ENCODE data around the gene SDHA. TPM values are rescaled to one million over a fixed set of nuclear protein-coding genes. Genes with fewer than 3 reads are reported as not detected.
"Not testable (repeated sequence)": the region's sequence is repeated elsewhere in the genome, so short reads cannot be mapped to it uniquely, and the experiment has no call there.

The SDHA gene
- total RNA-seq, 1 donor from 2014 or later: 86.3 TPM

- Mint-ChIP-seq H3K9me3 (peaks cover 34% of the 10 kb centered on the region), H3K36me3 (peaks cover 84% of the 10 kb centered on the region)
- not testable (repeated sequence) for H3K4me3 Mint-ChIP-seq; H3K4me1 Mint-ChIP-seq; H3K27me3 Mint-ChIP-seq (ENCODE audit: low read depth); DNase-seq (ENCODE audit: low spot score in 2 of 2, unreplicated experiment in 2 of 2); H3K27ac Mint-ChIP-seq
Observed at GRCh38 chr5:245717-246116, 27.6 kb downstream of the SDHA start.

GRCh38 chr5:250396-250795 is 32.3 kb downstream of the SDHA start:
- H3K27me3 Mint-ChIP-seq (ENCODE audit: low read depth); H3K4me1 Mint-ChIP-seq; H3K4me3 Mint-ChIP-seq; H3K27ac Mint-ChIP-seq; DNase-seq (ENCODE audit: low spot score in 2 of 2, unreplicated experiment in 2 of 2): not testable (repeated sequence)
- H3K36me3 Mint-ChIP-seq: peaks cover 54% of the 10 kb centered on the region
- peaks cover 17% of the 10 kb centered on the region for H3K9me3 Mint-ChIP-seq

GRCh38 chr5:251016-251415 is 32.9 kb downstream of the SDHA start:
- not testable (repeated sequence) for H3K27me3 Mint-ChIP-seq (ENCODE audit: low read depth); H3K4me1 Mint-ChIP-seq; DNase-seq (ENCODE audit: low spot score in 2 of 2, unreplicated experiment in 2 of 2); H3K4me3 Mint-ChIP-seq; H3K27ac Mint-ChIP-seq
- Mint-ChIP-seq H3K9me3 (peaks cover 17% of the 10 kb centered on the region), H3K36me3 (peaks cover 47% of the 10 kb centered on the region)

GRCh38 chr5:251538-251937 is 33.4 kb downstream of the SDHA start:
- H3K4me3 Mint-ChIP-seq; H3K4me1 Mint-ChIP-seq; DNase-seq (ENCODE audit: low spot score in 2 of 2, unreplicated experiment in 2 of 2); H3K27me3 Mint-ChIP-seq (ENCODE audit: low read depth); H3K27ac Mint-ChIP-seq: not testable (repeated sequence)
- Mint-ChIP-seq H3K9me3 (peaks cover 14% of the 10 kb centered on the region), H3K36me3 (peaks cover 46% of the 10 kb centered on the region)

- not testable (repeated sequence) for H3K4me3 Mint-ChIP-seq; H3K27ac Mint-ChIP-seq; DNase-seq (ENCODE audit: low spot score in 2 of 2, unreplicated experiment in 2 of 2); H3K27me3 Mint-ChIP-seq (ENCODE audit: low read depth); H3K4me1 Mint-ChIP-seq
- Mint-ChIP-seq H3K36me3 (peaks cover 45% of the 10 kb centered on the region), H3K9me3 (peaks cover 12% of the 10 kb centered on the region)
Observed at GRCh38 chr5:251975-252374, 33.9 kb downstream of the SDHA start.

- no peak overlapping the region for H3K27ac Mint-ChIP-seq
- peaks cover 10% of the 10 kb centered on the region for H3K9me3 Mint-ChIP-seq
- TF ChIP-seq CTCF (IDR thresholded peaks at IDR 0.05; ENCODE audit: unreplicated experiment): no peak
- no peak for DNase-seq (ENCODE audit: low spot score in 2 of 2, unreplicated experiment in 2 of 2)
- no peak overlapping the region for H3K4me3 Mint-ChIP-seq
- H3K4me1 Mint-ChIP-seq: no peaks in the 10 kb centered on the region
- H3K36me3 Mint-ChIP-seq: peaks cover 45% of the 10 kb centered on the region
- H3K27me3 Mint-ChIP-seq (ENCODE audit: low read depth): no peaks in the 10 kb centered on the region
Observed at GRCh38 chr5:252546-252945, 34.4 kb downstream of the SDHA start.

- not testable (repeated sequence) for H3K27me3 Mint-ChIP-seq (ENCODE audit: low read depth); H3K4me1 Mint-ChIP-seq; H3K4me3 Mint-ChIP-seq; DNase-seq (ENCODE audit: low spot score in 2 of 2, unreplicated experiment in 2 of 2); H3K9me3 Mint-ChIP-seq; H3K27ac Mint-ChIP-seq
- peaks cover 39% of the 10 kb centered on the region for H3K36me3 Mint-ChIP-seq
Observed at GRCh38 chr5:254322-254721, 36.2 kb downstream of the SDHA start.

GRCh38 chr5:255116-255515 is 37.0 kb downstream of the SDHA start:
- H3K4me1 Mint-ChIP-seq; H3K9me3 Mint-ChIP-seq; H3K27me3 Mint-ChIP-seq (ENCODE audit: low read depth); H3K27ac Mint-ChIP-seq; DNase-seq (ENCODE audit: low spot score in 2 of 2, unreplicated experiment in 2 of 2); H3K4me3 Mint-ChIP-seq: not testable (repeated sequence)
- peaks cover 31% of the 10 kb centered on the region for H3K36me3 Mint-ChIP-seq

- not testable (repeated sequence) for H3K27me3 Mint-ChIP-seq (ENCODE audit: low read depth); H3K4me1 Mint-ChIP-seq; H3K9me3 Mint-ChIP-seq; H3K27ac Mint-ChIP-seq; H3K4me3 Mint-ChIP-seq; DNase-seq (ENCODE audit: low spot score in 2 of 2, unreplicated experiment in 2 of 2)
- peaks cover 30% of the 10 kb centered on the region for H3K36me3 Mint-ChIP-seq
Observed at GRCh38 chr5:256347-256746, 38.2 kb downstream of the SDHA start.

GRCh38 chr5:257148-257547 is 39.0 kb downstream of the SDHA start:
- Mint-ChIP-seq H3K27me3 (ENCODE audit: low read depth) (no peaks in the 10 kb centered on the region), H3K4me3 (no peak overlapping the region), H3K4me1 (no peaks in the 10 kb centered on the region), H3K36me3 (peaks cover 31% of the 10 kb centered on the region), H3K27ac (no peak overlapping the region), H3K9me3 (peaks cover 6% of the 10 kb centered on the region)
- no peak for DNase-seq (ENCODE audit: low spot score in 2 of 2, unreplicated experiment in 2 of 2)
- TF ChIP-seq CTCF (IDR thresholded peaks at IDR 0.05; ENCODE audit: unreplicated experiment): no peak

GRCh38 chr5:263275-263974 is 45.3 kb downstream of the SDHA start:
- peak overlapping the region; percentile 85 for H3K27ac Mint-ChIP-seq
- H3K4me1 Mint-ChIP-seq: peaks cover 10% of the 10 kb centered on the region
- not testable (repeated sequence) for H3K9me3 Mint-ChIP-seq; H3K4me3 Mint-ChIP-seq; H3K27me3 Mint-ChIP-seq (ENCODE audit: low read depth); DNase-seq (ENCODE audit: low spot score in 2 of 2, unreplicated experiment in 2 of 2)
- H3K36me3 Mint-ChIP-seq: peaks cover 18% of the 10 kb centered on the region

Data from mesothelial cell of epicardium (in vitro differentiated cells).